ENCODE measurements around the gene ACVRL1. TPM values are rescaled to one million over a fixed set of nuclear protein-coding genes. Genes with fewer than 3 reads are reported as not detected.

Gene ACVRL1
- total RNA-seq, 4 donors from 2014 or later = 115 to 440 (median 137) TPM

DNA sequence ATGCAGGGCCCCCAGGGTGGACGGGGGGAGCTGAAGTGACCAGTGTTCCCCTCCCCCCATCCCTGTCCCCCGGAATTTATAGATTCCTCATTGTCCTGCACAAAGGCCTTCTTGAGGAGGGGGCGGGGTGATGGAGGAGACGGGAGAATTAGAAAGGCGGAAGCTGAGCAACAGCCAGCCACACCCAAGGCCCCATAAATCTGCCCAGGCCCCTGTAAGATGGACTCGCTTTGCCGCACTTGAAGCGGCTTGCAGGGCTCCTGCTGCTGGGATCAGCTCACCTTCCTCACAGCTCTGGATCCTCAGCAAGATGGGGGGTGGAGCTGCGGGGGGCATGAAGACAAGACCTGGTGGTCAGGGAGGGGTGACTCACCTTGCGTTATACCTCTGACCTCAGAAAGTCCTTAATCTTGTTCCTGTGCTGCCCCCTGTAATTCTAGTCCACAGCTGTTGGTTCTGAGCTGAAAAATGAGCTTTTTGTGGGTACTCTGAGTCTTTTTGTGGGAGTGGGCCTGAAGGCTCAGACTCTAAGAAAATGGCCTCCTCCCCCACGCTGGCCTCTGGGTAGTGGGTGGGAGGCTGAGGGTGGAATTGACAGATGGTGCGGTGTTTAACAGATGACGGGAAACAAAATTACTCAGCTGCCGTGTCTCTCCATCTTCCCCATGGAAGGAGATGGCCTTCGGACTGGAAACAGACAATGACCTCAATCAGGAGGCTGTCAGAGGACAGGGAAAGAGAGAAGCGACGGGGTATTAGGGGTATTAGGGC, 35.2 kb upstream of the ACVRL1 start:
- no peaks in the 10 kb centered on the region for H3K9me3 ChIP-seq
- no peak overlapping the region for H3K27ac ChIP-seq
- peaks cover 8 to 22% (median 13%) of the 10 kb centered on the region in 4 donors for H3K4me1 ChIP-seq
- intact Hi-C loops (cut with DNase I; ENCODE audit: low total_unique reads) = no loop called here
- in situ Hi-C loops (cut with MboI; ENCODE audit: low pct_ligation_motif_present in 1 of 4, low pct_unique_long_range_greater_than_20kb in 1 of 4, low sequenced_read_pairs in 3 of 4) = no loop called here
- H3K36me3 ChIP-seq = no peaks in the 10 kb centered on the region
- 56 to 100% methylated on average over 1 to 17 of the region's 17 CpGs for WGBS, 2 donors (ENCODE audit: low coverage in 1 of 2)
- H3K4me3 ChIP-seq = no peak overlapping the region
- H3K27me3 ChIP-seq = peaks cover 37% of the 10 kb centered on the region
- no peak for TF ChIP-seq EP300 (IDR thresholded peaks at IDR 0.05; ENCODE audit: low read depth)
- no peak for TF ChIP-seq POLR2AphosphoS5 (IDR thresholded peaks at IDR 0.05)
- peak; percentile 35 for DNase-seq

DNA sequence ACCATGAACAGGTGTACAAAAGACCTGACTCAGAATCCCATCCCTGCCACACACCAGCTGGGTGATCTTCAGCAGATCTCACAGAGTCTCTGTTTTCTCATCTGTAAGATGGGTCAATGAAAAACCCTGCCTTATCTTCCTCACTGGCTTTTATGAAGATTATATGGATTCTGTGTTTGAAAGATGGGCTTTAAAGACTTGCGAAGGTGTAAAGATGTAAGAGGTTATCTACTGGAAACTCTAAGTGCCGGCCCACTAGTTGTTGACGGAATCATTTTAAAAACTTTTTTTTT, 34.7 kb upstream of the ACVRL1 start:
- peaks cover 33% of the 10 kb centered on the region for H3K27me3 ChIP-seq
- no peak for DNase-seq
- intact Hi-C loops (cut with DNase I; ENCODE audit: low total_unique reads) = no loop called here
- H3K27ac ChIP-seq = no peak overlapping the region
- H3K36me3 ChIP-seq = no peaks in the 10 kb centered on the region
- peaks cover 8 to 22% (median 13%) of the 10 kb centered on the region in 4 donors for H3K4me1 ChIP-seq
- in situ Hi-C loops (cut with MboI; ENCODE audit: low pct_ligation_motif_present in 1 of 4, low pct_unique_long_range_greater_than_20kb in 1 of 4, low sequenced_read_pairs in 3 of 4) = no loop called here
- no peaks in the 10 kb centered on the region for H3K9me3 ChIP-seq
- TF ChIP-seq, protein P1, sequence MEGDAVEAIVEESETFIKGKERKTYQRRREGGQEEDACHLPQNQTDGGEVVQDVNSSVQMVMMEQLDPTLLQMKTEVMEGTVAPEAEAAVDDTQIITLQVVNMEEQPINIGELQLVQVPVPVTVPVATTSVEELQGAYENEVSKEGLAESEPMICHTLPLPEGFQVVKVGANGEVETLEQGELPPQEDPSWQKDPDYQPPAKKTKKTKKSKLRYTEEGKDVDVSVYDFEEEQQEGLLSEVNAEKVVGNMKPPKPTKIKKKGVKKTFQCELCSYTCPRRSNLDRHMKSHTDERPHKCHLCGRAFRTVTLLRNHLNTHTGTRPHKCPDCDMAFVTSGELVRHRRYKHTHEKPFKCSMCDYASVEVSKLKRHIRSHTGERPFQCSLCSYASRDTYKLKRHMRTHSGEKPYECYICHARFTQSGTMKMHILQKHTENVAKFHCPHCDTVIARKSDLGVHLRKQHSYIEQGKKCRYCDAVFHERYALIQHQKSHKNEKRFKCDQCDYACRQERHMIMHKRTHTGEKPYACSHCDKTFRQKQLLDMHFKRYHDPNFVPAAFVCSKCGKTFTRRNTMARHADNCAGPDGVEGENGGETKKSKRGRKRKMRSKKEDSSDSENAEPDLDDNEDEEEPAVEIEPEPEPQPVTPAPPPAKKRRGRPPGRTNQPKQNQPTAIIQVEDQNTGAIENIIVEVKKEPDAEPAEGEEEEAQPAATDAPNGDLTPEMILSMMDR (IDR thresholded peaks at IDR 0.05) = no peak
- TF ChIP-seq POLR2AphosphoS5 (IDR thresholded peaks at IDR 0.05) = no peak
- no peak overlapping the region for H3K4me3 ChIP-seq
- WGBS, 2 donors (ENCODE audit: low coverage in 1 of 2) = 96 to 97% methylated on average over 3 of the region's 3 CpGs

DNA sequence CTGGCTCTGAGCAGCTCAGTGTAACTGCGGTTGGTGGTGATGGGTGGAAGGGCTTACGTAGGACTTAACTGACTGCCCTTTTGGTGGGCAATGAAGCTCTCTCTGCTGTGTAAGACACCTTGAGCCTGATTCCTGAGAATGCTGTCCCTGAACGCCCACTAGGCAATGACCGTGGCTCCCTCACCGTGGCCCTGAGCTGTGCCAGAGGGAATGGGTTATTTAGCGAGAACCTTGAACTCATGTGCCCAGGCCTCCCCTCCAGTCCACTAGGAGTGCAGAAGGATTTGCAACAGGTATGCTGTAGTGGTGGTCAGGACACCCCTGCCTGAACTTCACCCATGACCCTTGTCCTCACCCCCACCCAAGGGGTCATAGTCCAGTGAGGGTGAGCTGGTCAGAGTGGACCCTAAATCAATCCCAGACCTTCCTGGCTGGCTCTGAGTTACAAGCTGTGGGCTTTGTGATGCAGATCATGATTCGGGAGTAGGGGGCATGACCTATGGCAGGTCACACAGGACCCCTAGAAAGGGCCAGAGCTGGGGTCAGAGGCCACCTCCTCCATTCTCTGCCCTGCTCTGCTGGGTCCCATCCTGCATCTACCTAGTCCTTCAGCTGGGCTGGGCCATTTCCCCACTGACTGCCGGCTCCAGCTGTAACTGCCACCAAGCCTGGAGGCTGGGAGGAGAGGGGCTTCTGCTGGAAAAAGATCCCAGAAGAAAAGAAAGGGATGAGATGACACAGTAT, 33.9 kb upstream of the ACVRL1 start:
- Histone ChIP-seq H3K27ac (no peak overlapping the region), H3K9me3 (no peaks in the 10 kb centered on the region), H3K27me3 (peaks cover 25% of the 10 kb centered on the region), H3K4me3 (no peak overlapping the region), H3K36me3 (no peaks in the 10 kb centered on the region), H3K4me1 (peaks cover 8 to 21% (median 13%) of the 10 kb centered on the region in 4 donors)
- intact Hi-C loops (cut with DNase I; ENCODE audit: low total_unique reads) (no loop called here), in situ Hi-C loops (cut with MboI; ENCODE audit: low pct_ligation_motif_present in 1 of 4, low pct_unique_long_range_greater_than_20kb in 1 of 4, low sequenced_read_pairs in 3 of 4) (no loop called here)
- no peak for DNase-seq
- TF ChIP-seq EP300 (IDR thresholded peaks at IDR 0.05; ENCODE audit: low read depth) (no peak), POLR2AphosphoS5 (IDR thresholded peaks at IDR 0.05) (no peak), POLR2A (IDR thresholded peaks at IDR 0.05) (no peak)
- TF ChIP-seq, protein P1 (IDR thresholded peaks at IDR 0.05) = no peak
- 79 to 90% methylated on average over 2 to 8 of the region's 8 CpGs for WGBS, 2 donors (ENCODE audit: low coverage in 1 of 2)

DNA sequence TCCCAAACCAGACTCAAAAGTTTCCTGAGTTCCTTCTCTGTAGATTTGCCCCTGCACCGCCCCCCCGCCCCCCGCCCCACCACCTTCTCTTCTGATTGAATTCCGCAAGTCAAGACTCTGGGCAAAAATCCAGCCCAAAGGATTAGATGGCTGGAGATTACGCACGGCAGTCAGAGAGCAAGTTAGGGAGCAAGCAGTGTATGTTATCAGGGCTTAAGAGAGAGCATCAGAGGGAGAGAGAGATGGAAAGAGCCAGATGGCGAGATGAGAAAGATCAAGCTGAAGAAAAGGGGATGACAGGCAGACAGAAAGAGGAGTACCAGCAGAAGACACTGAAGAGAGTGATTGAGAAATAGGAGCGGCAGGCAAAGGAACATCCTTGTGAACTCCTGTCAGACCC, 33.3 kb upstream of the ACVRL1 start:
- no peak for TF ChIP-seq POLR2A (IDR thresholded peaks at IDR 0.05)
- TF ChIP-seq, protein P1 (IDR thresholded peaks at IDR 0.05) = no peak
- TF ChIP-seq POLR2AphosphoS5 (IDR thresholded peaks at IDR 0.05) = no peak
- no peak for TF ChIP-seq EP300 (IDR thresholded peaks at IDR 0.05; ENCODE audit: low read depth)
- intact Hi-C loops (cut with DNase I; ENCODE audit: low total_unique reads) (no loop called here), in situ Hi-C loops (cut with MboI; ENCODE audit: low pct_ligation_motif_present in 1 of 4, low pct_unique_long_range_greater_than_20kb in 1 of 4, low sequenced_read_pairs in 3 of 4) (no loop called here)
- no peak overlapping the region for H3K27ac ChIP-seq
- 70 to 82% methylated on average over 2 to 8 of the region's 8 CpGs for WGBS, 2 donors (ENCODE audit: low coverage in 1 of 2)
- H3K27me3 ChIP-seq = peaks cover 19% of the 10 kb centered on the region
- DNase-seq = no peak
- no peak overlapping the region for H3K4me3 ChIP-seq
- no peaks in the 10 kb centered on the region for H3K36me3 ChIP-seq
- no peaks in the 10 kb centered on the region for H3K9me3 ChIP-seq
- peaks cover 4 to 16% (median 8%) of the 10 kb centered on the region in 4 donors for H3K4me1 ChIP-seq

All from transverse colon (tissue), 4 donors.